GM21381 (cell line): Measurements from ENCODE around the gene LAMA5.

Source experiments
- ATAC-seq: cut with Tn5 transposase; IDR thresholded peaks from one replicate; pipeline ENCODE4 v1.9.1; 2021; ENCODE audit warnings: mild to moderate bottlenecking, moderate library complexity; ENCODE audit not compliant: unreplicated experiment

LAMA5 gene

DNA sequence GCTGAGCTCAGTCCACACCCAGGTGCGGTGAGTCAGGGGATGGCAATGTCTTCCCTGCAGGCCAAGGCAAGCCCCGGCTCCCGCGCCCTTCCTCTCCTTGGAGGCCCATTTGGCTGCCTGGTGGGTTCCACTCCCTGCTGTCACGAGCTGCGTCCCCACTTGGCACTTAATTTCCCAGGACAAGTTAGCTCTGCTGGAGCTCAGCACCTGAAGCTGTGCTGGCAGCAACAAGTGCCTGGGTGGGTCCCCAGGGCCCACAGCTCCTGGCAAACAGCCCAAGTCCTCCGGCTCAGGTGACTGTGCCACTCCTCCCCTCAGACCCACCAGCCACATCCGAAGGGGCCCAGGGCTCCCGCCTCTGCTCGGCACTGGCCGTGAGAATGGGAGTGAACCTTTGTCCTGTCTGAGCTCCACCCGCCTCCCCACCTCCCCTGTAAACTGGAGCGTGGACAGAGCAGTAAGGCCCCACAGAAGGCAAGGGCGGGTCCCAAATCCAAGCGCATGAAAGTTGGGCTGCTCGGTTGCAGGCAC lies 16.9 kb downstream of the LAMA5 start:
- no peak for ATAC-seq

DNA sequence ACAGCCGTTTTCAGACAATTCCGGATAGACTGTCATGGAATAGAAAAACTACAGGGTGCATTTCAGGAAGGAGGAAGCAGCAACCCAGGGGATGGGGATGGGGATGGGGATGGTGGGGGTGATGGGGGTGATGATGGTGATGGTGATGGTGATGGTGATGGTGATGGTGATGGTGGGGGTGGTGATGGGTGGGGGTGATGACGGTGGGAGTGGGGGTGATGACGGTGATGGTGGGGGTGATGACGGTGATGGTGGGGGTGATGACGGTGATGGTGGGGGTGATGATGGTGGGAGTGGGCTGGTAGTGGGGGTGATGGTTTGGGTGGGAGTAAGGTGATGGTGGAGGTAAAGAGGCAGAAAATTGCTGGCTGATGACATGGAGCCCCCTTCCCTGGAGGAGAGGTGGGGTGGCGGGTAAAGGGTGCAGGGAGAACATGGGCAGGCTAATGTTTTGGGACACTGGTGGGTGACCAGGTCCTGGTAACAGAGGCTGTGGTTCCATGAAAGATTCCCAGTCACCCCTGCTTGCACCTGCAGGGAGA lies 17.5 kb downstream of the LAMA5 start:
- no peak for ATAC-seq

DNA sequence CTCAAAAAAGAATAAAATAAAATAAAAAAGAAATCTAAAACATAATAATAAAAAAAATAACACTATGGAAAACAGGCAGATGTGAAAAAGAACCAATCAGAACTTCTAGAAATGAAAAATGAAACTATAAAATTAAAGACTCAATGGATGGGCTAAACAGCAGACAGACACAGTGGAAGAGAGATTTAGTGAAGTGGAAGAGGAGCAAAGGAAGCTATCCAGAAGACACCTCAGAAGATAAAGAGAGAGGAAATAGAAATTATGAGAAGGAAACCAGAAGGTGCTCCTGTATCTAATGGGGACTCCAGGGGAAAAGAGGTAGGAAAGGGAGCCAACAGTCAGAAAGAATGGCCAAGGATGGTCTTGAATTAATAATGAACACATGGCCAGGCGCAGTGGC lies 18.5 kb downstream of the LAMA5 start:
- no peak for ATAC-seq

DNA sequence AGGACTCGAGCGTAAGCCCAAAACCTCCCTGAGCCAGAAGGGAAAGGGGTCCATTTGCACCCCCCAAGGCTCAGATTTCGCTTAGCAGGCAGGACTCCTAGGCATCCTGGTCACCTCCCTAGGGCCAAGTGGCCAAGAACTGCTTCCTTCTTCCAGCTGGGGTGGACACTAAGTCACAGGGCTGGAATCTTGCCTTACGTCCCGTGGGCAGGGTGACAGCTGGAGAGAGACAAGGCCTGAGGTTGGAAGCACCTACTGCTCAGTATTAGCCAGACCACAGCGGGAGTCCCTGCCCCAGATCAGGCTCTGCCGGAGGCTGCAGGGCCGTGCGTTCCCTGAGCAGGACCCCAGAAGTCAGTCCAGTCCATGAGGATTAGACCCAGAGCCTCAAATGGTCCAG lies 19.7 kb downstream of the LAMA5 start:
- ATAC-seq: no peak

DNA sequence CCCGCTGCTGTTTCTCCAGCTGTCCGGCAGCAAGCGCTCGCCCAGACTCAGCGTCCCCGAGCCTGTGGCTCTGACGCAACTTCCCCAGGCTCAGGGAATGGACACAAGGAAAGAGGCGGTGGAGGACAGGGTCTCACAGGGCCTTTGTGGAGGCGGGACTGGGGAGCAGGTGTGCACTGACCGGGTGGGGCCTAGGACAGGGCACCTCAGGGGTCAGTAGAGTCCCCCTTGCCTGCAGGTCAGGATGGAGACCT lies 20.0 kb downstream of the LAMA5 start:
- ATAC-seq: no peak

DNA sequence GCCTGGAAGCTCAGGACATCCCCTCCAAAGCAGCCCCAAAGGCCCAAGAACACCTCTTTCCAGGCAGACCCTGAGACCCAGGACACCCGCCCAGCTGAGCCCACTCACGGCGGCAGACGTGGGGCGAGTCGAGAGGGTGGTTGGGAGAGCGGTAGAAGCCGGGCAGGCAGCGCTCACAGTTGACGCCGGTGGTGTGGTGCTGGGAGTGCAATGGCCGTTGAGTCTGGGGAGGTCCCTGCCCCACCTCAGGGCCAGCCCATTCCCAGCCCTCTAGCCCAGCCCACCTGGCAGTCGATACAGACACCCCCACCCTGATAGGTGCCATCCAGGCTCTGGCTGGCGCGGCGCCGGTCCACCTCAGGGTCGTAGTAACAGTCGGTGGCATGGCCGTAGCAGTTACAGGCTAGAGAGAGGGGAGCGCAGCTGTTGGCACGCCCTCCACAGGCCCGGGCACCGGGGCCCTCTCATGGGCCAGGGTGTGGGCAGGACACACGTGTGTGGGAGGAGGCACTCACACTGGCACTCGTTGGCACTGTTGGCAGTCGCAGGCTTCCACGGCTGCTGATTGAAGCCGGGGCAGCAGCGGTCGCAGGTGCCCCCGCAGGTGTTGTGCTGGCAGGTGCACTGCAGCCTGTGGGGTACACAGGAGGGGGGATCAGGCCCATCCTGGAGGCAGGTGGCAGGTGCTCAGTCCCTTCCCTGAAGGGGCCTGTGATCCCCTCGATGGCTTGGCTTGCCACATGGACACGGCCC lies 20.5 kb downstream of the LAMA5 start:
- no peak for ATAC-seq

DNA sequence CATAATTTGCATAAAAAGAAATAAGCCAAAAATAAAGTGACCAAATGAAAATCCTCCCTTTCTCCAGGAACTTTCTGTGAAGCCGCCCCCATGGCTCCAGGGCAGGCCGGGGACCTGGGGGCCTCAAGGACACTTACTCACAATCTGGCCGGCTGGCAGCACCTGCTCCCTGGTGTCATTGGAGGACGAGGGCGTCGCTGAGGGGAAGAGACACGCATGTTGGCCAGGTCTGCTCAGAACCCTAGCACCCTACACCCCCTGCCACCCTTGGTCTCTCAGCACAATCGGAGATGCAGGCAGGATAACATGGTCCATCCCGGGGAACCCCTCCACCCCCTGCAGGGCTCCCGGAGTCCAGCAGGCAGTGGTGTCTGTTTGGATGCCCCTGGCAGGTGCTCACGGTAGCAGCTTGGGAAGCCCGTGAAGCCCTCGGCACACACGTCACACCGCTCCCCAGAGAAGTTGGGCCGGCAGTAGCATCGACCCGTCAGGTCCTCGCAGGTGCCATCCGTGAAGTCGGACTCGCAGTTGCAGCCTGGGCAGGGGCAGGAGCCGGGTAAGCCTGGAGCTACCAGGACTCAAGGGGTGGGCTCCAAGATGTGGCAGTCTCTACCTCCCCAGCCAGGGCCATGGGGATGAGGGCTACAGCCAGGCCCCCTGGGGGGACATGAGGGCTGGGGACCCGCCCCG lies 21.3 kb downstream of the LAMA5 start:
- no peak for ATAC-seq

DNA sequence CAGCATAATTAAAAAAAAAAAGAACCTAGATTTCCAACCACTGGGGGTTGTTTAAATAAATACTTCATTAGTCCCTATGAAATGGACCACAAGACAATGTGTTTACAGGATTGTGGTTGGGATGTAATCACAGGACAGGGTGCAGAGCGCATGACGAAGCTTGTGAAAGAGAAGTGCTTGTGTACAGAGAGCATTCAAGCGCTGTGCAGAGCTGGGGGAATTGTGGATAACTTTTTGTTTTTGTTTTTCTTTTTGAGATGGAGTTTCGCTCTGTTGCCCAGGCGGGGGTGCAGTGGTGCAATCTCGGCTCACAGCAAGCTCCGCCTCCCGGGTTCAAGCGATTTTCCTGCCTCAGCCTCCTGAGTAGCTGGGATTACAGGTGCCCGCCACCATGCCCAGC lies 22.3 kb downstream of the LAMA5 start:
- no peak for ATAC-seq

DNA sequence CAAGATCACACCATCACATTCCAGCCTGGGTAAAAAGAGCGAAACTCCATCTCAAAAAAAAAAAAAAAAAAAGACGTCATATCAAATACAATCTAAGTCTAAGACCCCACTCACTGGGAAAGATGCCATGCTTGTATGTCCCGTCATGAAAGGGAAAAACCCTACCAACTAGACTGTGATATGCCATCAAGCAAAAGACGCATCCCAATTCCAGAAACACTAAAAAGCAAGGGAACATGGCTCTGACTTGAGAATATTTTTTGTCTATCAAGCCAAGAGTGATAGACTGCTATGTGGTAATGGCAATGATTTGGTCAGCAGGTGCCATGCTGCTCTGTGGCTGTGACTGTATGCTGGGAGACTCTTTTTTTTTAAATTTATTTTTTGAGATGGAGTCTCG lies 23.0 kb downstream of the LAMA5 start:
- ATAC-seq: no peak

DNA sequence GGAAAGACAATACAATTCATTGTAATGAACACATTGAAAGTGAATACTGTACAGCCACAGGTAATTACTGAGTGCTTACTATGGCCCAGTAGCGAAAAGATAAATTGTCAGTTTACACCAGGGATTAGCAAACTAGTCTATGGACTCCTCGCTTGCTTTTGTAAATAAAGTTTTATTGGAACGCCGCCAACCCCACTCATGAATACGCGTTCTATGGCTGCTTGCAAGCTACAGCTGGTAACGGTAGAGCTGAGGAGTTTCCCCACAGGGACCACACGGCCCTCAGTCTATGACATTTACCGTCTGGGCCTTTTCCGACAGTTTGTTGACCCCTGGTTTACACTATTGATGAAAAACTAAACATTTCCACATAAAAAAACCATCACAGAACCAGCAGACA lies 24.2 kb downstream of the LAMA5 start:
- no peak for ATAC-seq

DNA sequence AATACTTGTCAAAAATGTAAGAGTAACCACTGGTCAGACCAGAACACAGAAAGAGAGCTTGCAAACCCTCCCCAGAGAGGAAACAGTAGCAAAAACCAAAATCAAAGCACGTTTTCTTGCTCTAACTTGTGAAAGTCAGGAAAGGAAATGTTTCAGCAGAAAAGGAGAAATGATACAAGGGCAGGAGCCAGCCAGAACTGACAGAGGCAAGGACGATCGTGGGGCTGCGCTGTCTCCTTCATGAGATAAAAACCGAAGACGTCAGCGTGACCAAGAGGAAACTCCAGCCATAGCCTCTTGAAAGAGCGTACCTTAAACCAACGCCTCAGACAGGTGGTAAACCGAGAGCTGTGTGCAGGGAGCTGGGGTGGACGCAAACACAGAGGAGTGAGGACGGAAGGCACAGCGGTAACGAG lies 27.5 kb downstream of the LAMA5 start:
- ATAC-seq: peak; percentile 73

DNA sequence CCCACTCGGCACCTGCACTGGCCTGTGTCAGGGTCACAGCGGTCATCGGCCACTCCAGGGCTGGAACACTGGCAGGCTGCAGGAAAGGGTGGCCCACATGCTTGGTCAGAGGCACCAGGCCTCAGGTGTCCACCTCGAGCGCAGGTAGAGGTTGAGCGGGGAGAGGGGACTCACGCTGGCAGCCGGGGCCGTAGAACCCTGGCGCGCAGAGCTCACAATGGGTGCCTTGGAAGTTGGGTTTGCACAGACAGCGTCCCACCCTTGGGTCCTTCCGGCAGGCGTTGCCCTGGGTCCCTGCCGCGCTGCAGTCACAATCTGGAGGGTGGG lies 28.9 kb downstream of the LAMA5 start:
- no peak for ATAC-seq

DNA sequence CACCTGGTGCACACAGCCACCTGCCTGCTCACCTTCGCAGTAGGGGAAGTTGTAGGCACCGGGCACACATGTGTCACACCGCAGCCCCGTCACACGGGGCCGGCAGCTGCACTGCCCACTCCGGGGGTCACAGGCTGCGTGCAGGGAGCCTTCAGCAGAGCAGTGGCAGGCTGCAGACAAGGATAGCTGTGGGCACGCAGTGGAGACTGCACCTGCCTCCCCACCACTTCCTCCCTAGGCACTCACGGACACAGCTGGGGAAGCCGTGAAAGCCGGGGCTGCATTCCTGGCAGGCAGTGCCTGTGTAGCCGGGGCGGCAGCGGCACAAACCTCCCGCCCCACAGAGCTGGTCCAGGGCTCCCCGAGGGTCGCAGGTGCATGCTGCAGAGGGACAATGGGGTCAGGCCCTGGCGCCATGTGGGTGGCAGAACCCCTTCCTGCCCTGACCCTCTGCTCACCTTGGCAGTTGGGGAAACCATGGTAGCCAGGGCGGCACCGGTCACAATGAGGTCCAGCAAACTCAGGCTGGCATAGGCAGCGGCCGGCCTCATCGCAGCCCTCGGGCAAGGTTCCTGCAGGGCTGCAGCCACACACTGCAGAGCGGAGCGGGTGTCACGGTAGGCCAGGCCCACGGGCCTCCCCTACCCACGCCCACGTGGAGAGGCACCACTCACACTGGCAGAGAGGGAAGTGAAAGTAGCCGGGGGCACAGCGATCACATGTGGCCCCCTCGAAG lies 29.4 kb downstream of the LAMA5 start:
- ATAC-seq: no peak

DNA sequence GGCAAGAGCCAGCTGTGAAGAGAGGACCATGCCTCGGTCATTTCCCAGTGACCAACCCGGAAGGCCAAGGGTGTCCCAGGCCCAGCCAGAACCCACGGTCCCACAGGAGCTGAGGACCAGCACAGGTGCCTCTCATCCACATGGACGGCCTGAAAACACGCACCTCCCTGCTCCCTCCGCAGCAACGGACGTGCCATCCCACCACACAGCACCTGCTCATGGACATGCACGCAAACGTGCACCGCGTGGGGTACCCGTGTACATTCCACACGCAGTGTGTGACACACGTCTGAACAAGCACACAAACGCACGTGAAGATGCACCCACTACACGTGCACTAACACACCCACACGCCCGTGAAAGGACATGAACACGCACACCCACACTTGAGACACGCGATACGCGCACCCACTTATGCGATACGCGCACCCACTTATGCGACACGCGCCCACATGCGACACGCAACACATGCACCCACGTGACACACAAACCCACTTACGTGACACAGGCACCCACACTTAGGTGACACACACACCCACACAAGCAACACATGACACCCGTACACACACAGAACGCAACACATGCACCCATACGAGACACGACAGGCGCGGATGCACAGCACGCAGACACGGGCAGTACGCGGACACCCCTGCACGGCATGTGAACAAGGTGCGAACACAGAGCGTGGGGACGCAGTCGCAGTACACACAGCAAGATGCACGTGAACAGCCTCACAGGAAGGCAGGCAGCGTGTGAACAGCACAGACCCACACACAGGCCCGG lies 30.1 kb downstream of the LAMA5 start:
- ATAC-seq: no peak

DNA sequence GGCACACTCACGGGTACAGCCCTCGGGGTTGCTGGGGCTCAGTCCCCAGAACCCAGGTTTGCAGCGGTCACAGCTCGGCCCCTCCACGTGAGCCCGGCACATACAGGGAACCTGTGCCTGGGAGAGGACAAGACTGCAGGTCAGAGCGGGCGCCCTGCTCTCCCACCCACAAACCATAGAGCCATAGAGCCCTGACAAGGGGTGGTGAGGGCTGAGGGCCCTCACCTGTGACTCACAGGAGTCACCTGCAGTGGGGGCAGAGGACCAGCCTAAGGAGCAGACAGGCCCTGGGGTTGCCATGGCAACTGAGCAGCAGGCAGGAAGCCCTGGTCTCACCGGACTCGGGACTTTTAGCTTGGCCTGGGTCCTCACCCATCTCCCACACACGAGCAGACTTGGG lies 30.8 kb downstream of the LAMA5 start:
- no peak for ATAC-seq

DNA sequence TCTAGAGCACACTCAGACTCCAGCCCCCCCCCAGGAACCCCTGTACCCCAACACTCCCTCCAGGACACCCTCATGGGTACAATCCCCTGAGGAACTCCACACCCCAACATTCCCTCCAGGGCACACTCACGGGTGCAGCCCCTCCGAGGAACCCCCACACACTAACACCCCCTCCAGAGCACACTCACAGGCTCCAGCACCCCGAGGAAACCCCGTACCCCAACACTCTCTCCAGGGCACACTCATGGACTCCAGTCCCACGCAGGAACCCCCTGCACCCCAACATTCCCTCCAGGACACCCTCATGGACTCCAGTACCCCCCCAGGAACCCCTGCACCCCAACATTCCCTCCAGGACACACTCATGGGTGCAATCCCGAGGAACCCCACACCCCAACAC lies 31.6 kb downstream of the LAMA5 start:
- ATAC-seq: no peak

DNA sequence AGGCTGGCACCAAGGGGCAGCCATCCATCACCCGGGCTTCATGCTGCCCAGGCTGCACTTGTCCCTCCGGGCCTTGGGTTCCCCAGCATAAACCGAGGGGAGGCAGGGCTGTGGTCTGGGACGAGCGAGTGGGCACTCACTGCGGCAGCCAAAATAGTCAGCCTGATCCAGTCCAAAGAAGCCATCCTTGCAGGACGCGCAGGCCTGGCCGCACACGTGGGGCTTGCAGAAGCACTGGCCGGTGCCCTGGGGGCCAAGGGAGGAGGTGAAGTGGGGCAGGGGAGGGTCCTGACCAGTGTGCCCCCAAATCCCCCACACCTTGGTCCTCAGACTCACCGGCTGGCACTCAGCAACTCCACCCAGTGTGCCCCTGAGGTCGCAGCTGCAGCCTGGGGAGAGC lies 32.2 kb downstream of the LAMA5 start:
- ATAC-seq: no peak

DNA sequence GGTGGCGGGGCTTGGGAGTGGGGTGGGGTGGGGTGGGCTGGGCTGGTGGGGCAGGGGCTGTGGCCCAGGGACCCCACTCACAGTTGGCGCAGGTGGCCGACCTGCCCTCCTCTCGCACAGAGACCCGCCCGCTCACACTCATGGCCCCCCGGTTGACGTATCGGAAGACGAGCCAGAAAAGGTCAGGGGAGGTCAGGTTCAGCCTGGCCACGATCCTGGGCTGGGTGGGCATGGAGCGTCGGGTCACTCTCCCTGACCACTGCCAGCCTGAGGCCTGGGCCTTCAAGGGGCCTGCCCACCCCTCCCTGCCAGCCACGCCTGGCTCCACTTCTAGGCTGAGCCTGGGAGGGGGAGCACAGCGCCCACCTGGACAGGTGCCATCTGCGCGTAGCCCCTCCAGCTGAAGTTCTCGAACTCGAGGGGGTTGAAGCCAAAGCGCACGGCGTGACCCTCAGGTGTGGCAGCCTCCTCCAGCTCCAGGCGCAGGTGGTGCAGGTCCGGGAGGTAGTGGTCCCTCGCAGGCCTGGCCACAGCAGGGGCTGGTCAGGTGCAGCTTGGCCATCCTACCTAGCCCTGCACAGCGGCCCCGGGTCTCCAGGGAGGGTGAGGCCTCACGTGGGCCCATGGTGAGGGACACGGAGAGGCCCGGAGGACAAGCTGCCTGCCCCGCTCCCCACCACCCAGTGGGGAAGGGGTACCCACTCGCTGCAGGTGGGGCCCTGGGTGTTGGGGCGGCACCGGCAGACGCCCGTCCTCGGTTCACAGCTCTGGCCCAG lies 33.1 kb downstream of the LAMA5 start:
- no peak for ATAC-seq

DNA sequence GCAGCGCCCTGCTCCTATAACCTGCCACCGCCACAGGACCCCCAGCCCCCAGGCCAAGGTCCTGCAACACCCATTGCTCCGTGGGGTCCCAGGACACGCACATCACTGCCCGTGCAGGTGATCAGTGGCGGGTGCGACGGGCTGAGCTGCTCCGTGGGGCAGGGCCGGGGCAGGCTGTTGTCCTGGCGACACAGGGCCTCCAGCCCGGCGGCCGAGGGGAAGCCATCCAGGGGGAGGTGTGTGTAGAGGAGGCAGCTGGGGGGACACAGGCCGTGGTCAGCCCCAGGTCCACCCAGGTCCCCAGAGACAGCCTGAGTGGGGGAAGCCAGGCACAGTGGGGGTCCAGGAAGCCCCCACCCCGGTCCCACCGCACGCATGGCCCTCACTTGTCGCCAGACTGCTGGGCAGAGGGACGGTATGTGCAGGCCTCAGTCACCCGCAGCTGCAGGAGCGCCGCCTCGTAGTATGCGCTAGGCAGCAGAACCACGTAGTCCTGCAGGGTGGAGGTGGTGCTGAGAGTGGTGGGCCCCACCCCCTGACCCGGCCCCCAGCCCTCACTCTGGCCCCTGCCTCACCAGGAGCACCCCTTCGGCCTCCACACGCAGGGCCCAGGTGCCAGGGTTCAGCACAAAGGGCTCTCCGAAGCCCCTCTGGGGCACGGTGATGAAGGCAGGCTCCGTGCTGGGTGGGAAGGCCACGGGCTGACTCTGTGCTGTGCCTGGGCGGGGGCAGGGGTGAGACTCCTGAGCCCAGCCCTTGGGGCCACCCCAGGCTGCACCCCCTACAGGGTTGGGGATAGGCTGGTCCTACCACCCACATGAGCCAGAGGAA lies 33.9 kb downstream of the LAMA5 start:
- no peak for ATAC-seq

DNA sequence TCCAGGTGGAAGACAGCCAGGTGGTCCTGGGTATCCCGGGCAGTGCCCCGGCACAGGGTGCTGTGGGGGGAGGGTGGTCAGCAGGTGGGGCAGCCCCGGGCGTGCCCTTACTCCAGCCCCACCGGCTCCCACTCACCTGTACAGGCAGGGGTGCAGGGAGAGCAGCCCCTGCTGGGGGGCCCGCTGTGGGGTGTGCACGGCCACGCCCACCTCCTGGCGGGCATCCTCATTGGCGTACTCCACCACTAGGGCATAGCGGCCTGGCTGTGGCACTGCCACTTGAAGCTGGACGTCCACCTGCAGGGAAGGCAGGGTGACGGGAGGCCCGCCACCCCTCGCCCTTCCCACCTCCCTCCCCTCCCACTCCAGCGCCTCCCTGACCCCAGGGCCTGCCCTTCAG lies 34.7 kb downstream of the LAMA5 start:
- no peak for ATAC-seq
